GM23338 (cell line): ENCODE data around the gene FAM47E. TPM values are rescaled to one million over a fixed set of nuclear protein-coding genes. Genes with fewer than 3 reads are reported as not detected.

Experiments
- ATAC-seq: fragments of 200-7000 bp; cut with Tn5 transposase; 3 replicates; pipeline ENCODE4 v1.9.1; 2020
- DNase-seq: peaks from one replicate; pipeline ENCODE4 v3.0.0-alpha.2; 2015; ENCODE audit warnings: low spot score
- H2AFZ ChIP-seq: fragments of 200-600 bp; sonication (generic); 2 replicates; pipeline ENCODE4 v1.8.0; 2016; ENCODE audit warnings: antibody characterized with exemption, mild to moderate bottlenecking, moderate library complexity
- H3F3A ChIP-seq: fragments of 200-600 bp; sonication (generic); replicated peaks from 2 replicates; pipeline ENCODE4 v1.8.0; 2017; ENCODE audit warnings: antibody characterized with exemption, mixed run types, low read depth
- H3K27ac ChIP-seq: fragments of 200-600 bp; sonication (generic); 2 replicates; pipeline ENCODE4 v1.6.1; 2016; ENCODE audit warnings: low read depth
- H3K27me3 ChIP-seq: fragments of 200-600 bp; sonication (generic); 2 replicates; pipeline ENCODE4 v1.8.0; 2016; ENCODE audit warnings: mild to moderate bottlenecking, mixed run types, moderate library complexity; ENCODE audit not compliant: insufficient read depth
- H3K36me3 ChIP-seq: fragments of 200-600 bp; sonication (generic); 2 replicates; pipeline ENCODE4 v1.8.0; 2016; ENCODE audit warnings: mild to moderate bottlenecking; ENCODE audit not compliant: insufficient read depth
- H3K4me1 ChIP-seq: fragments of 200-600 bp; sonication (generic); 2 replicates; pipeline ENCODE4 v1.8.0; 2016; ENCODE audit warnings: mild to moderate bottlenecking, moderate library complexity; ENCODE audit not compliant: insufficient read depth
- H3K4me2 ChIP-seq: fragments of 200-600 bp; sonication (generic); 2 replicates; pipeline ENCODE4 v1.7.1; 2017; ENCODE audit warnings: mixed run types
- H3K4me3 ChIP-seq: fragments of 200-600 bp; sonication (generic); 2 replicates; pipeline ENCODE4 v1.6.1; 2016; ENCODE audit warnings: mixed run types
- H3K79me2 ChIP-seq: fragments of 200-600 bp; sonication (generic); replicated peaks from 2 replicates; pipeline ENCODE4 v1.8.0; 2017; ENCODE audit warnings: mild to moderate bottlenecking; ENCODE audit not compliant: insufficient read depth
- H3K9me2 ChIP-seq: fragments of 200-600 bp; sonication (generic); 2 replicates; pipeline ENCODE4 v1.8.0; 2017; ENCODE audit not compliant: insufficient read depth
- H4K20me1 ChIP-seq: fragments of 200-600 bp; sonication (generic); replicated peaks from 2 replicates; pipeline ENCODE4 v1.8.0; 2017; ENCODE audit warnings: mild to moderate bottlenecking; ENCODE audit not compliant: insufficient read depth
- H3K27ac Mint-ChIP-seq: 2 replicates; pipeline ENCODE4 v1.8.0; 2020; ENCODE audit warnings: inconsistent platforms, mild to moderate bottlenecking, moderate library complexity, mixed read lengths
- H3K27me3 Mint-ChIP-seq: 3 replicates; pipeline ENCODE4 v1.8.0; 2022; ENCODE audit warnings: low read depth, mild to moderate bottlenecking, moderate library complexity, mixed read lengths, inconsistent platforms; ENCODE audit not compliant: insufficient read depth, poor library complexity
- H3K36me3 Mint-ChIP-seq: 3 replicates; pipeline ENCODE4 v1.8.0; 2021; ENCODE audit warnings: low read depth, mild to moderate bottlenecking, inconsistent platforms, moderate library complexity, mixed read lengths
- H3K4me1 Mint-ChIP-seq: 3 replicates; pipeline ENCODE4 v1.8.0; 2020; ENCODE audit warnings: mild to moderate bottlenecking, inconsistent platforms, mixed read lengths
- H3K4me3 Mint-ChIP-seq: 3 replicates; pipeline ENCODE4 v1.8.0; 2021; ENCODE audit warnings: moderate library complexity, mild to moderate bottlenecking, inconsistent platforms, mixed read lengths
- H3K9me3 Mint-ChIP-seq: 3 replicates; pipeline ENCODE4 v1.8.0; 2020; ENCODE audit warnings: moderate library complexity, mild to moderate bottlenecking, inconsistent platforms, mixed read lengths
- CREB1 ChIP-seq: fragments of 250-450 bp; sonication (Bioruptor Pico); IDR thresholded peaks from 2 replicates; pipeline ENCODE4 v1.5.0; 2020; ENCODE audit warnings: low read depth, mild to moderate bottlenecking, moderate library complexity
- EZH2phosphoT487 ChIP-seq: fragments of 200-600 bp; sonication (generic); IDR thresholded peaks from one replicate; pipeline ENCODE4 v1.8.1; 2018; ENCODE audit warnings: antibody characterized with exemption; ENCODE audit not compliant: unreplicated experiment
- NANOG ChIP-seq: IDR thresholded peaks from 2 replicates; pipeline ENCODE4 v1.6.1; 2016; ENCODE audit warnings: antibody characterized with exemption, borderline replicate concordance
- STAT1 ChIP-seq: IDR thresholded peaks from one replicate; pipeline ENCODE4 v1.6.1; 2016; ENCODE audit warnings: antibody characterized with exemption; ENCODE audit not compliant: unreplicated experiment
- ZNF114 ChIP-seq: fragments of 250-450 bp; sonication (Bioruptor Pico); IDR thresholded peaks from 2 replicates; pipeline ENCODE4 v1.5.0; 2020; ENCODE audit warnings: mild to moderate bottlenecking, moderate library complexity
- ZNF331 ChIP-seq: fragments of 250-450 bp; sonication (Bioruptor Pico); IDR thresholded peaks from 2 replicates; pipeline ENCODE4 v1.5.0; 2020; ENCODE audit warnings: low read depth, mild to moderate bottlenecking, moderate library complexity
- polyA plus RNA-seq: library from polyadenylated mRNA; unstranded; fragments of >200 nt; fragmentation: Nextera tagmentation; extraction: Ambion mirVana; gene quantifications from 2 replicates; pipeline ENCODE4 v1.2.1, GENCODE V29; 2016
- total RNA-seq: library from RNA; depleted of rRNA; stranded (reverse); fragments of >200 nt; shearing (Covaris generic); gene quantifications from 2 replicates; pipeline ENCODE4 v1.2.3, GENCODE V29; 2014
- TF ChIP-seq, protein P1 (sequence below): fragments of 250-450 bp; sonication (Bioruptor Pico); IDR thresholded peaks from 2 replicates; pipeline ENCODE4 v1.5.0; 2020; ENCODE audit warnings: mild to moderate bottlenecking, moderate library complexity

Gene FAM47E
- total and polyA plus RNA-seq, 2 experiments from 2014 or later, result 0.66 to 2.3 TPM

DNA sequence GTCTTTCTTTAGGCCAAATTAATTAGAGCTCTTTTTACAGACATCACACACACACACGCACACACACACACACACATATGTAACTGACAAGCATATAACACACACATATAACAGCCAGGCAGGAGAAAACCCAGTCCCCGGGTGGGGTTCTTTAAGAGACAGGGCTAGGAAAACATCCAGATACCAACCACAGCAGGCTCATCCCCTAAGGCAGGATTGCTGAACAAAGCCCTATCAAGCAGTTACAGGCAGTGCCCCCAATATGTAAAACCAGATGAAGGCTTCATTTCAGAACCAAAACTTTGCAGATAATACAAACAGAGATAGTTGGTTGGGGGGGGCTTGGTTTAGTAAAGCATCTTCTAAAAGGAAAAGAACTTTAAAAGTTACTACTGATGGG, 18.0 kb upstream of the FAM47E start:
- H2AFZ ChIP-seq, result no peak overlapping the region
- peak overlapping the region; percentile 60 for H3K27ac ChIP-seq
- H3K9me2 ChIP-seq, result no peaks in the 10 kb centered on the region
- H3K4me1 ChIP-seq, result peaks cover 19% of the 10 kb centered on the region
- peak overlapping the region; percentile 63 for H3K4me3 ChIP-seq
- DNase-seq (peak; percentile 56), ATAC-seq (peak; percentile 87)
- peak overlapping the region; percentile 76 for H3K4me2 ChIP-seq
- peaks cover 27% of the 10 kb centered on the region for H3K9me3 Mint-ChIP-seq
- H3K4me3 Mint-ChIP-seq, result peak overlapping the region; percentile 75
- TF ChIP-seq, protein P1, sequence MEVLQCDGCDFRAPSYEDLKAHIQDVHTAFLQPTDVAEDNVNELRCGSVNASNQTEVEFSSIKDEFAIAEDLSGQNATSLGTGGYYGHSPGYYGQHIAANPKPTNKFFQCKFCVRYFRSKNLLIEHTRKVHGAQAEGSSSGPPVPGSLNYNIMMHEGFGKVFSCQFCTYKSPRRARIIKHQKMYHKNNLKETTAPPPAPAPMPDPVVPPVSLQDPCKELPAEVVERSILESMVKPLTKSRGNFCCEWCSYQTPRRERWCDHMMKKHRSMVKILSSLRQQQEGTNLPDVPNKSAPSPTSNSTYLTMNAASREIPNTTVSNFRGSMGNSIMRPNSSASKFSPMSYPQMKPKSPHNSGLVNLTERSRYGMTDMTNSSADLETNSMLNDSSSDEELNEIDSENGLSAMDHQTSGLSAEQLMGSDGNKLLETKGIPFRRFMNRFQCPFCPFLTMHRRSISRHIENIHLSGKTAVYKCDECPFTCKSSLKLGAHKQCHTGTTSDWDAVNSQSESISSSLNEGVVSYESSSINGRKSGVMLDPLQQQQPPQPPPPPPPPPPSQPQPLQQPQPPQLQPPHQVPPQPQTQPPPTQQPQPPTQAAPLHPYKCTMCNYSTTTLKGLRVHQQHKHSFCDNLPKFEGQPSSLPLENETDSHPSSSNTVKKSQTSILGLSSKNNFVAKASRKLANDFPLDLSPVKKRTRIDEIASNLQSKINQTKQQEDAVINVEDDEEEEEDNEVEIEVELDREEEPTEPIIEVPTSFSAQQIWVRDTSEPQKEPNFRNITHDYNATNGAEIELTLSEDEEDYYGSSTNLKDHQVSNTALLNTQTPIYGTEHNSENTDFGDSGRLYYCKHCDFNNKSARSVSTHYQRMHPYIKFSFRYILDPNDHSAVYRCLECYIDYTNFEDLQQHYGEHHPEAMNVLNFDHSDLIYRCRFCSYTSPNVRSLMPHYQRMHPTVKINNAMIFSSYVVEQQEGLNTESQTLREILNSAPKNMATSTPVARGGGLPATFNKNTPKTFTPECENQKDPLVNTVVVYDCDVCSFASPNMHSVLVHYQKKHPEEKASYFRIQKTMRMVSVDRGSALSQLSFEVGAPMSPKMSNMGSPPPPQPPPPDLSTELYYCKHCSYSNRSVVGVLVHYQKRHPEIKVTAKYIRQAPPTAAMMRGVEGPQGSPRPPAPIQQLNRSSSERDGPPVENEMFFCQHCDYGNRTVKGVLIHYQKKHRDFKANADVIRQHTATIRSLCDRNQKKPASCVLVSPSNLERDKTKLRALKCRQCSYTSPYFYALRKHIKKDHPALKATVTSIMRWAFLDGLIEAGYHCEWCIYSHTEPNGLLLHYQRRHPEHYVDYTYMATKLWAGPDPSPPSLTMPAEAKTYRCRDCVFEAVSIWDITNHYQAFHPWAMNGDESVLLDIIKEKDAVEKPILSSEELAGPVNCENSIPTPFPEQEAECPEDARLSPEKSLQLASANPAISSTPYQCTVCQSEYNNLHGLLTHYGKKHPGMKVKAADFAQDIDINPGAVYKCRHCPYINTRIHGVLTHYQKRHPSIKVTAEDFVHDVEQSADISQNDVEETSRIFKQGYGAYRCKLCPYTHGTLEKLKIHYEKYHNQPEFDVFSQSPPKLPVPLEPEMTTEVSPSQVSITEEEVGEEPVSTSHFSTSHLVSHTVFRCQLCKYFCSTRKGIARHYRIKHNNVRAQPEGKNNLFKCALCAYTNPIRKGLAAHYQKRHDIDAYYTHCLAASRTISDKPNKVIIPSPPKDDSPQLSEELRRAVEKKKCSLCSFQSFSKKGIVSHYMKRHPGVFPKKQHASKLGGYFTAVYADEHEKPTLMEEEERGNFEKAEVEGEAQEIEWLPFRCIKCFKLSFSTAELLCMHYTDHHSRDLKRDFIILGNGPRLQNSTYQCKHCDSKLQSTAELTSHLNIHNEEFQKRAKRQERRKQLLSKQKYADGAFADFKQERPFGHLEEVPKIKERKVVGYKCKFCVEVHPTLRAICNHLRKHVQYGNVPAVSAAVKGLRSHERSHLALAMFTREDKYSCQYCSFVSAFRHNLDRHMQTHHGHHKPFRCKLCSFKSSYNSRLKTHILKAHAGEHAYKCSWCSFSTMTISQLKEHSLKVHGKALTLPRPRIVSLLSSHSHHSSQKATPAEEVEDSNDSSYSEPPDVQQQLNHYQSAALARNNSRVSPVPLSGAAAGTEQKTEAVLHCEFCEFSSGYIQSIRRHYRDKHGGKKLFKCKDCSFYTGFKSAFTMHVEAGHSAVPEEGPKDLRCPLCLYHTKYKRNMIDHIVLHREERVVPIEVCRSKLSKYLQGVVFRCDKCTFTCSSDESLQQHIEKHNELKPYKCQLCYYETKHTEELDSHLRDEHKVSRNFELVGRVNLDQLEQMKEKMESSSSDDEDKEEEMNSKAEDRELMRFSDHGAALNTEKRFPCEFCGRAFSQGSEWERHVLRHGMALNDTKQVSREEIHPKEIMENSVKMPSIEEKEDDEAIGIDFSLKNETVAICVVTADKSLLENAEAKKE, result no peak
- TF ChIP-seq ZNF114 (CRISPR knock-in tag) (no peak), CREB1 (no peak), EZH2phosphoT487 (no peak), ZNF331 (CRISPR knock-in tag) (no peak), STAT1 (no peak), NANOG (no peak)
- H3K36me3 ChIP-seq, result peaks cover 7% of the 10 kb centered on the region; the same call in 1 of the 2 replicates
- H3K79me2 ChIP-seq, result peaks cover 27% of the 10 kb centered on the region
- H4K20me1 ChIP-seq, result no peaks in the 10 kb centered on the region; the same call in none of the 2 replicates
- H3K27me3 ChIP-seq, result no peaks in the 10 kb centered on the region
- H3F3A ChIP-seq, result no peaks in the 10 kb centered on the region
- peaks cover 40% of the 10 kb centered on the region for H3K4me1 Mint-ChIP-seq
- peaks cover 35% of the 10 kb centered on the region for H3K36me3 Mint-ChIP-seq
- H3K27me3 Mint-ChIP-seq, result peaks cover 15% of the 10 kb centered on the region
- H3K27ac Mint-ChIP-seq, result peak overlapping the region; percentile 64
